ENCODE data around the gene CMBL.
"Not testable (repeated sequence)": the region's sequence is repeated elsewhere in the genome, so short reads cannot be mapped to it uniquely, and the experiment has no call there.

CMBL gene

GRCh38 chr5:10253390-10253789 lies 54.3 kb downstream of the CMBL start:
- no peak for DNase-seq

DNA sequence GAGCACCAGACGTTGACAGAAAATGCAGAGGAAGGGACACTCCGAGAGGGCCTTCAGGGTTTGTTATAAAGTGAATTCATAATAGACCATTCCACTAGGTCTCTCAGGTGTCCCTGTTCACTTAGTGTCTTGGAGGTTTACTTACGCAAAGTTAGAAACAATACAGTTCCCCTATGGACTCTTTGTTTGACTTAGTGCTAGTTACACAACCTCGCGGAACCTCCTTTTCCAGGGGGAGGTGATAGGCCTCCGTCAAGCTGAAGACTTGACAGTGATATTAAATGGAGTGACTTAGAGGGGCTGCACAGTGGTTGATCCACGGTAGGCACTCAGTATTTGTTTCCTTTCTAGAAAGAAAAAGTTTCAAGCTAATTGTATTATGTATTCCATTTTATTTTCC lies 56.3 kb downstream of the CMBL start:
- DNase-seq: no peak

- DNase-seq: peak; percentile 25
Measured at GRCh38 chr5:10250806-10251276, 56.9 kb downstream of the CMBL start.

DNA sequence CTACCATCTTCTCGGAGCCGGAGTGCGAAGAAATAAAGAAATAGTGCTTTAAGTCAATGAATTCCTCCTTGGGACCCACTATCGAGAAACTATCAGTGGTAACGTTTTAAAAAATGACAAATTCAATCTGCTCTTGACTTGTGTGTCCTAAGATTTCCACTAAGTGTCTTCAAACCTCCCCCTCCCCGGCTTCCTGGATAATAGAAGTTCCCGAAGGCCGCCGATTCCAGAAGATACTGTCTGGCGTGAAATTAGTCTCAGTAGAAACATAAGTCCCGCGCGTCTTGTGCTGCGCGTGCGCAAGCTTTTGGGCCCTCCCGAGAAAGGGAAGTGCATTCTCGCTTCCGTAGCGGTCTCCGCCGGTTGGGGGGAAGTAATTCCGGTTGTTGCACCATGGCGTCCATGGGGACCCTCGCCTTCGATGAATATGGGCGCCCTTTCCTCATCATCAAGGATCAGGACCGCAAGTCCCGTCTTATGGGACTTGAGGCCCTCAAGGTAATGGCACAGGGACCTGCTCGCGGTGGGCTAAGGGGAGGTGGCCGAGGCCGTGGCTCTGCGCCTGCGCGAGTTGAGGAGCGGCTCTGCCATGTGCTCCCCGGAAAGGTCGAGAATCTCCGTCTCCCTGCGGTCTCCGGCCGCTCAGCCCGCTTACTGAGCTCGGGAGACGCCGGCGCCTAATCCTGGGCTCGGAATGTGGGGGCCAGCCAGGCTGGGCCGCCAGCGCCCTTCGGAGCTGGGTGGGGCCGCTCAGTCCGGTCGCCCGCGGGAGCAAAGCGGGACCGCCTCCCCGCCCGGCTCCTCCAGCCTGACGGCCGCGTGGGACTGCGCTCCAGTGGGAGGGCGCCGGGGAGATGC lies 57.5 kb downstream of the CMBL start, which contains the start of gene CCT5:
Gene CCT5, plus strand, starts transcription at position 333 of the 858 bp plus-strand sequence. Its CDS starts 61 bp downstream, at position 394.
- peak; percentile 96 for DNase-seq

DNA sequence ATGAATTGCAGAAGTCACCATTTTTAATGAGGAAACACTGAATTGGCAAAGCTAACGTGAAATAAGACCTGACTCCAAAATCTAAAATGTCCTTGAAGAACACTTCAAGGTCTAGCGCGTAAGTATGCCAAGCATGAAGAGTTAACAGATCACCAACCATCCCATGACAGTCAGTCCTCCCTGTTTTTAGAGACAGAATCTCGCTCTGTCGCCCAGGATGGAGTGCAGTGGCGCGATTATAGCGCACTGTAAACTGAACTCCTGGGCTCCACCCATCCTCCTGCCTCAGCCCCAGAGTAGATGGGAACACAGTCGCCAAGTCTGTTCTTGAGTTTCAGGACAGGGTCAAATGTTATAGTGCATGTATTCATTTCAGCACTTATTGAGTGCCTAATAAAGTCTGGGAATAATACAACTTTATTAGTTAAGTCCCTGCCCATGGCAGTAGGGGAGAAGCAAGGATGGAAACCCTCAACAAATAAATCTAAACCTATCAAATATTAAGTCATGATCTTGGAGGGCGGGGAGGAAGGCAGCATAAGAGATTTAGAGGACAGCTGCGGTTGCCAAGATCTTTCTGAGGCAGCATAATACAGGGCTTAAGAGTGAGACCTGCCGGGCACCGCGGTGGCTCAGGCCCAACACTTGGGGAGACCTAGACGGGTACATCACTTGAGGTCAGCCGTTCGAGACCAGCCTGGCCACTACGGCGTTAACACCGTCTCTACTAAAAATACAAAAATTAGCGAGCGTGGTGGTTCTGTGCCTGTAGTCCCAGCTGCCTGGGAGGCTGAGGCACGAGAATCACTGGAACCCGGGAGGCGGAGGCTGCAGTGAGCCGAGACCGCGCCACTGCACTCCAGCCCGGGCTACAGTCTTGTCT lies 59.1 kb downstream of the CMBL start:
- DNase-seq: no peak

DNA sequence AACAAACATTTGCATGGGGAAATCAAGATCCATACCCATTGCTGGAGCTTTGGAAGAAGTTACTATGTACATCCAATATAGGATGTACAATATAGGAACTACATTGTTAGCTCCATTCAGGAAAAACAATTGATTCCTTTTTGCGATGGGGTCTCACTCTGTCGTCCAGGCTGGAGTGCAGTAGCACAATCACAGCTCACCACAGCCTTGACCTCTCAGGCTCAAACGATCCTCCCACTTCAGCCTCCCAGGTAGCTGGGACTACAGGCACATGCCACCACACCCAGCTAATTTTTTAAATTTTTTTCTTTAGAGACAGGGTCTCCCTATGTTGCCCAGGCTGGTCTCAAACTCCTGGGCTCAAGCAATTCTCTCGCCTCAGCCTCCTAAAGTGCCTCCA lies 60.5 kb downstream of the CMBL start:
- not testable (repeated sequence) for DNase-seq

DNA sequence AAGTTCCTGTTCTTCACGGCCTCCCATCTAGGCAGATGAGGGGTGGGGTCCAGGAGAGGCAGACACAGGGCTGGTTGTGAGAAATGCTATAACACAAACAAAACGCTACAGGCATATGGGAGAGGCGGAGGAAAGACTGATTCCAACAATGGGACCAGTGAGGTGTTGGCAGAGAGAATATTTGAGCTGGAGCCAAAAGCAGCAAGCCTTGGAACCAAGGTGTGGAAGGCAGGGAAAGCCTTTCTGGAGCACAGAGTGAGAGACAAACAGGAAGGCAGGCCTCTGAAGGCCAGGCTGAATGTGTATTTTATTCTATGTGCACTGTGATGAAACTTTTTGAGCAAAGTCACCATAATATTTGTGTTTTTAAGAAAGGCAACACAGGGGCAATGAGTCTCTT lies 60.9 kb downstream of the CMBL start:
- DNase-seq: no peak

- no peak for DNase-seq
Measured at GRCh38 chr5:10244342-10244944, 63.3 kb downstream of the CMBL start.

DNA sequence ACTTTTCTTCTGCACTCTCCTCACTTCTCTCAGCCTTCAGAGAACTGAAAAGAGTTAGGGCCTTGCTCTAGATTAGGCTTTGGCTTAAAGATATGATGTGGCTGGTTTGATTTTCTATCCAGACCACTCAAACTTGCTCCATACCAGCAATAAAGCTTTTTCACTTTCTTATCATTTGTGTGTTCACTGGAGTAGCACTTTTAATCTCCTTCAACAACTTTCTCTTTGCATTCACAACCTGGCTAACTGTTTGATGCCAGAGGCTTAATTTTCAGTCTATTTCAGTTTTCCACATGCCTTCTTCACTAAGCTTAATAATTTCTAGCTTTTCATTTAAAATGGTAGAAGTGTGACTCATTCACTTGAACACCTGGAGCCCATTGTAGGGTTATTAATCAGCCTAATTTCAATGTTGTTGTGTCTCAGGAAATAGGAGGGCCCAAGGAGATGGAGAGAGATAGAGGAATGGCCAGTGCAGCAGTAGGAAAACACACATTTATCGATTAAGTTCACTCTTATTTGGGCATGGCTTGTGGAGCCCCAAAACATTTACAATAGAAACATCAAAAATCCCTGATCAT lies 64.0 kb downstream of the CMBL start:
- no peak for DNase-seq

GRCh38 chr5:10235350-10235749 lies 72.4 kb downstream of the CMBL start:
- no peak for DNase-seq

GRCh38 chr5:10233505-10233904 lies 74.2 kb downstream of the CMBL start:
- DNase-seq: no peak

GRCh38 chr5:10233011-10233410 lies 74.7 kb downstream of the CMBL start:
- no peak for DNase-seq

DNA sequence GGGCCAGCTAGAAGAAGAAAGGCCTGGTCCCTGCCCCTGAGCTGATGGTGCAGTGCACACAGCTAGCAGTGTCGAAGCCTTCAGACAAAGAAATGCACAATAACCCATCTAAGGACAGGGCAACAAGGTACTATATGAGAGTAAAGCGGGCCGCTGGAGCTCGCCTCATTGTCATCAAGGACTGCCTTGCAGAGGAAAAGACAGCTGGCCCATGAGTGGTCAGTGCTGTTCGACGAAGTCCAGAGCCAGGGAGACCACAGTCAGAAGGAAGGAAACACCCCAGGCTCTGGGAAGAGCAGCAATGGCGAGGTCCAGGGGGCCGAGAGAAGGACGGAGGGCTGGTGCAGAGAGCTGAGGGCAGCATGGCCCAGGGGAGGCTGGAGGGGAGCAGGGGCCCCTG lies 75.3 kb downstream of the CMBL start:
- DNase-seq: no peak

- DNase-seq: no peak
Measured at GRCh38 chr5:10229306-10230048, 78.2 kb downstream of the CMBL start.

GRCh38 chr5:10228288-10228687 lies 79.4 kb downstream of the CMBL start:
- DNase-seq: no peak

All from CD4-positive, alpha-beta T cell treated with Interleukin-21 for 1 hour (primary cell).